Karpas-422 (cell line): ENCODE results near the gene UACA. TPM values are rescaled to one million over a fixed set of nuclear protein-coding genes. Genes with fewer than 3 reads are reported as not detected.
"Not testable (repeated sequence)": the region's sequence is repeated elsewhere in the genome, so short reads cannot be mapped to it uniquely, and the experiment has no call there.

Experiments
- DNase-seq: peaks from one replicate; pipeline ENCODE4 v3.0.0-alpha.2; 2015
- H2AFZ ChIP-seq: fragments of 200-600 bp; sonication (generic); 2 replicates; pipeline ENCODE4 v1.6.1; 2014; ENCODE audit warnings: antibody characterized with exemption, low read length, mixed read lengths
- H3K27ac ChIP-seq: fragments of 200-600 bp; sonication (generic); 2 replicates; pipeline ENCODE4 v1.5.1; 2014; ENCODE audit warnings: mild to moderate bottlenecking, low read length, moderate library complexity
- H3K27me3 ChIP-seq: fragments of 200-600 bp; sonication (generic); 2 replicates; pipeline ENCODE4 v1.6.1; 2014; ENCODE audit warnings: low read length, mixed read lengths
- H3K36me3 ChIP-seq: fragments of 200-600 bp; sonication (generic); 2 replicates; pipeline ENCODE4 v1.6.1; 2014; ENCODE audit warnings: low read length, mixed read lengths; ENCODE audit not compliant: insufficient read depth
- H3K4me1 ChIP-seq: fragments of 200-600 bp; sonication (generic); 2 replicates; pipeline ENCODE4 v1.6.1; 2014; ENCODE audit warnings: mild to moderate bottlenecking, low read length, mixed read lengths
- H3K4me2 ChIP-seq: fragments of 200-600 bp; sonication (generic); 2 replicates; pipeline ENCODE4 v1.6.1; 2014; ENCODE audit warnings: low read length, low read depth, mild to moderate bottlenecking; ENCODE audit not compliant: poor library complexity, severe bottlenecking
- H3K4me3 ChIP-seq: fragments of 200-600 bp; sonication (generic); 2 replicates; pipeline ENCODE4 v1.5.1; 2014; ENCODE audit warnings: mild to moderate bottlenecking, antibody characterized with exemption, low read length, mixed read lengths
- H3K79me2 ChIP-seq: fragments of 200-600 bp; sonication (generic); 2 replicates; pipeline ENCODE4 v1.6.1; 2014; ENCODE audit warnings: mild to moderate bottlenecking, low read length, mixed read lengths
- H3K9ac ChIP-seq: fragments of 200-600 bp; sonication (generic); 2 replicates; pipeline ENCODE4 v1.6.0; 2014; ENCODE audit warnings: low read length
- H3K9me2 ChIP-seq: fragments of 200-600 bp; sonication (generic), shearing (Covaris generic); replicated peaks from 2 replicates; pipeline ENCODE4 v1.6.0; 2014; ENCODE audit warnings: mild to moderate bottlenecking, low read length, moderate library complexity; ENCODE audit not compliant: insufficient read depth
- H3K9me3 ChIP-seq: fragments of 300-700, 200-600 bp; sonication (generic); 2 replicates; pipeline ENCODE4 v1.6.1; 2014; ENCODE audit warnings: low read length, mixed read lengths
- H4K20me1 ChIP-seq: fragments of 200-600 bp; sonication (generic); 2 replicates; pipeline ENCODE4 v1.6.1; 2014; ENCODE audit warnings: mild to moderate bottlenecking, antibody characterized with exemption, low read length, low read depth; ENCODE audit not compliant: insufficient read depth
- total RNA-seq: library from RNA; depleted of rRNA; stranded (reverse); fragments of >200 nt; shearing (Covaris generic); gene quantifications from 2 replicates; pipeline ENCODE4 v1.2.3, GENCODE V29; 2014; ENCODE audit warnings: low replicate concordance

The UACA gene
- total RNA-seq, 1 experiment from 2014 or later = not detected

GRCh38 chr15:70752193-70752635 lies 11.1 kb downstream of the UACA start:
- no peak overlapping the region for H2AFZ ChIP-seq
- H3K27ac ChIP-seq = no peak overlapping the region
- no peaks in the 10 kb centered on the region for H3K4me1 ChIP-seq
- H3K4me2 ChIP-seq = no peak overlapping the region
- no peaks in the 10 kb centered on the region for H3K79me2 ChIP-seq
- H4K20me1 ChIP-seq = no peaks in the 10 kb centered on the region
- DNase-seq = no peak
- no peaks in the 10 kb centered on the region for H3K9me2 ChIP-seq
- no peaks in the 10 kb centered on the region for H3K9me3 ChIP-seq
- no peak overlapping the region for H3K4me3 ChIP-seq
- H3K27me3 ChIP-seq = no peaks in the 10 kb centered on the region
- H3K9ac ChIP-seq = no peak overlapping the region
- H3K36me3 ChIP-seq = no peaks in the 10 kb centered on the region

- Histone ChIP-seq H3K79me2 (no peaks in the 10 kb centered on the region), H3K9me3 (no peaks in the 10 kb centered on the region)
These were observed 13.0 kb downstream of the UACA start for GRCh38 chr15:70750203-70750869.

GRCh38 chr15:70748281-70748747 lies 15.0 kb downstream of the UACA start:
- Histone ChIP-seq H3K36me3 (no peaks in the 10 kb centered on the region), H3K9ac (no peak overlapping the region)

More at GRCh38 chr15:70750203-70750869, 13.0 kb downstream of the UACA start:
- H3K9me2 ChIP-seq = no peaks in the 10 kb centered on the region
- H2AFZ ChIP-seq = no peak overlapping the region
- DNase-seq = no peak
- no peaks in the 10 kb centered on the region for H4K20me1 ChIP-seq
- H3K4me3 ChIP-seq = no peak overlapping the region
- H3K36me3 ChIP-seq = no peaks in the 10 kb centered on the region
- H3K27me3 ChIP-seq = no peaks in the 10 kb centered on the region
- H3K4me2 ChIP-seq = no peak overlapping the region
- no peaks in the 10 kb centered on the region for H3K4me1 ChIP-seq
- H3K27ac ChIP-seq = no peak overlapping the region
- no peak overlapping the region for H3K9ac ChIP-seq

GRCh38 chr15:70746598-70746997 lies 16.8 kb downstream of the UACA start:
- not testable (repeated sequence) for H4K20me1 ChIP-seq, H3K9me3 ChIP-seq, H3K9me2 ChIP-seq, H3K9ac ChIP-seq, H3K27ac ChIP-seq, H3K4me3 ChIP-seq, H3K27me3 ChIP-seq, H2AFZ ChIP-seq, H3K4me1 ChIP-seq, H3K4me2 ChIP-seq, H3K79me2 ChIP-seq, H3K36me3 ChIP-seq, DNase-seq

More at GRCh38 chr15:70748281-70748747, 15.0 kb downstream of the UACA start:
- Histone ChIP-seq H3K79me2 (no peaks in the 10 kb centered on the region), H3K27me3 (no peaks in the 10 kb centered on the region), H2AFZ (no peak overlapping the region), H3K4me2 (no peak overlapping the region), H3K4me1 (no peaks in the 10 kb centered on the region), H3K9me2 (no peaks in the 10 kb centered on the region), H3K4me3 (no peak overlapping the region), H3K9me3 (no peaks in the 10 kb centered on the region), H3K27ac (no peak overlapping the region), H4K20me1 (no peaks in the 10 kb centered on the region)
- DNase-seq = no peak

- Histone ChIP-seq H3K27me3 (no peaks in the 10 kb centered on the region), H3K4me1 (no peaks in the 10 kb centered on the region), H2AFZ (no peak overlapping the region), H3K9ac (no peak overlapping the region), H3K9me2 (no peaks in the 10 kb centered on the region), H3K79me2 (no peaks in the 10 kb centered on the region), H3K27ac (no peak overlapping the region), H3K4me3 (no peak overlapping the region), H3K4me2 (no peak overlapping the region), H3K36me3 (no peaks in the 10 kb centered on the region), H3K9me3 (no peaks in the 10 kb centered on the region), H4K20me1 (no peaks in the 10 kb centered on the region)
- no peak for DNase-seq
These were observed 20.4 kb downstream of the UACA start for GRCh38 chr15:70742928-70743327.

- Histone ChIP-seq H2AFZ (no peak overlapping the region), H3K4me3 (no peak overlapping the region), H3K9me3 (no peaks in the 10 kb centered on the region), H4K20me1 (no peaks in the 10 kb centered on the region), H3K4me1 (no peaks in the 10 kb centered on the region), H3K79me2 (no peaks in the 10 kb centered on the region), H3K4me2 (no peak overlapping the region), H3K9ac (no peak overlapping the region), H3K27ac (no peak overlapping the region), H3K36me3 (no peaks in the 10 kb centered on the region), H3K27me3 (no peaks in the 10 kb centered on the region), H3K9me2 (no peaks in the 10 kb centered on the region)
- DNase-seq = no peak
These were observed 21.6 kb downstream of the UACA start for GRCh38 chr15:70741677-70742293.

- no peak overlapping the region for H3K4me3 ChIP-seq
- no peaks in the 10 kb centered on the region for H3K9me3 ChIP-seq
- no peak for DNase-seq
- H3K27me3 ChIP-seq = no peaks in the 10 kb centered on the region
- H3K4me1 ChIP-seq = no peaks in the 10 kb centered on the region
- no peak overlapping the region for H3K9ac ChIP-seq
- H4K20me1 ChIP-seq = no peaks in the 10 kb centered on the region
- H3K79me2 ChIP-seq = no peaks in the 10 kb centered on the region
- H3K9me2 ChIP-seq = no peaks in the 10 kb centered on the region
- H3K36me3 ChIP-seq = no peaks in the 10 kb centered on the region
- no peak overlapping the region for H3K27ac ChIP-seq
- H3K4me2 ChIP-seq = no peak overlapping the region
- H2AFZ ChIP-seq = no peak overlapping the region
These were observed 22.2 kb downstream of the UACA start for GRCh38 chr15:70741107-70741531.

GRCh38 chr15:70735040-70735439 lies 28.3 kb downstream of the UACA start:
- not testable (repeated sequence) for H3K4me3 ChIP-seq, H3K9me3 ChIP-seq, H3K27ac ChIP-seq, DNase-seq, H3K4me1 ChIP-seq, H3K79me2 ChIP-seq, H3K9ac ChIP-seq, H4K20me1 ChIP-seq, H2AFZ ChIP-seq, H3K36me3 ChIP-seq, H3K9me2 ChIP-seq, H3K27me3 ChIP-seq, H3K4me2 ChIP-seq
